K562 (cell line): Measurements from ENCODE around the gene ZNF487. TPM values are rescaled to one million over a fixed set of nuclear protein-coding genes. Genes with fewer than 3 reads are reported as not detected.

ENCODE experiments used
- CAMTA2 ChIP-seq: fragments of 250-450 bp; sonication (Bioruptor Pico); conservative IDR thresholded peaks from 2 replicates; pipeline ENCODE4 v1.5.1; 2022
- DIDO1 ChIP-seq: fragments of 450-650 bp; IDR thresholded peaks from 2 replicates; pipeline ENCODE4 v1.6.1; 2016; ENCODE audit warnings: low read depth, missing biosample characterization, missing genetic modification characterization
- DPF2 ChIP-seq: fragments of 450-650 bp; IDR thresholded peaks from 2 replicates; pipeline ENCODE4 v1.6.1; 2016
- E2F4 ChIP-seq: sonication (generic); formaldehyde crosslinking; IDR thresholded peaks from 2 replicates; pipeline ENCODE4 v1.8.0; 2022; ENCODE audit warnings: mild to moderate bottlenecking, low read depth, missing genetic modification reagents
- GATAD2A ChIP-seq: fragments of 450-650 bp; IDR thresholded peaks from 2 replicates; pipeline ENCODE4 v1.6.1; 2017
- MAX ChIP-seq: sonication (generic); formaldehyde crosslinking; IDR thresholded peaks from 2 replicates; pipeline ENCODE4 v1.9.0; 2022; ENCODE audit warnings: mild to moderate bottlenecking, missing genetic modification reagents
- MYC ChIP-seq, 2 experiments: fragments of 250-450 bp in 1 of 2; sonication (Bioruptor Pico) in 1 of 2; IDR thresholded peaks; 2 replicates each; pipeline versions ENCODE4 v1.5.1 to v1.6.1; 2012 to 2021; ENCODE audit warnings: low read depth in 2 of 2, borderline replicate concordance in 1 of 2, improper control_type of control experiment in 1 of 2, low read length in 1 of 2, mild to moderate bottlenecking in 1 of 2, moderate library complexity in 1 of 2
- NCOA2 ChIP-seq, 2 experiments: fragments of 450-650 bp; IDR thresholded peaks; 2 replicates each; pipeline ENCODE4 v1.6.1; 2018; ENCODE audit warnings: mild to moderate bottlenecking in 2 of 2, moderate library complexity in 1 of 2; ENCODE audit not compliant: partially characterized antibody in 2 of 2
- POLR2H ChIP-seq: IDR thresholded peaks from 2 replicates; pipeline ENCODE4 v1.6.1; 2016; ENCODE audit warnings: missing genetic modification characterization, low read depth, mild to moderate bottlenecking, control low read depth, missing compliant biosample characterization, moderate library complexity
- RBM22 ChIP-seq: fragments of 200-400 bp; formaldehyde crosslinking; IDR thresholded peaks from 2 replicates; pipeline ENCODE4 v1.6.1; 2018; ENCODE audit warnings: low read length, low read depth; ENCODE audit not compliant: poor library complexity, severe bottlenecking
- RHOXF2B ChIP-seq: fragments of 250-450 bp; sonication (Bioruptor Pico); conservative IDR thresholded peaks from 2 replicates; pipeline ENCODE4 v1.5.1; 2021
- SMARCA4 ChIP-seq: fragments of 450-650 bp; IDR thresholded peaks from 2 replicates; pipeline ENCODE4 v1.6.1; 2016
- TEAD4 ChIP-seq, 2 experiments: sonication (generic) in 1 of 2; formaldehyde crosslinking in 1 of 2; IDR thresholded peaks; 2 replicates each; pipeline versions ENCODE4 v1.6.1 to v1.8.0; 2012 to 2022; ENCODE audit warnings: borderline replicate concordance in 1 of 2, inconsistent platforms in 1 of 2, low read length in 1 of 2, mild to moderate bottlenecking in 1 of 2, missing genetic modification reagents in 1 of 2
- TRIM24 ChIP-seq, 2 experiments: fragments of 450-650 bp; IDR thresholded peaks; 2 replicates each; pipeline ENCODE4 v1.6.1; 2016
- XRCC5 ChIP-seq: fragments of 200-400 bp; formaldehyde crosslinking; IDR thresholded peaks from 2 replicates; pipeline ENCODE4 v1.6.1; 2017; ENCODE audit warnings: low read depth, mild to moderate bottlenecking, low read length
- ZBTB5 ChIP-seq: fragments of 450-650 bp; IDR thresholded peaks from 2 replicates; pipeline ENCODE4 v1.6.1; 2017; ENCODE audit warnings: antibody characterized with exemption
- ZNF324 ChIP-seq: fragments of 250-450 bp; sonication (Bioruptor Pico); IDR thresholded peaks from 2 replicates; pipeline ENCODE4 v1.4.0; 2020; ENCODE audit warnings: mild to moderate bottlenecking
- ZNF551 ChIP-seq: fragments of 250-450 bp; sonication (Bioruptor Pico); IDR thresholded peaks from 2 replicates; pipeline ENCODE4 v1.5.0; 2021; ENCODE audit warnings: mild to moderate bottlenecking, moderate library complexity
- ZNF655 ChIP-seq: fragments of 250-450 bp; sonication (Bioruptor Pico); IDR thresholded peaks from 2 replicates; pipeline ENCODE4 v1.5.0; 2021
- polyA plus RNA-seq, 8 experiments: library from polyadenylated mRNA; depleted of rRNA in 4 of 8; stranded (reverse) in 5 of 8; unstranded in 3 of 8; fragments of >200 nt; fragmentation: Nextera tagmentation in 2 of 8; fragmentation: Illumina TruSeq in 1 of 8; extraction: Ambion mirVana in 2 of 8; extraction: Trizol in 1 of 8; gene quantifications; 2 replicates each; pipeline versions ENCODE4 v1.2.1 to v1.2.3, GENCODE V29; 2011 to 2014; ENCODE audit warnings: inconsistent platforms in 1 of 8, missing spikeins in 1 of 8
- total RNA-seq, 7 experiments: library from RNA; depleted of rRNA in 6 of 7; stranded (reverse); fragments of >200 nt in 6 of 7; fragmentation: Illumina TruSeq in 2 of 7; extraction: Trizol in 2 of 7; gene quantifications; 2 replicates each; pipeline versions ENCODE4 v1.2.1 to v1.2.3, GENCODE V29; 2011 to 2021; ENCODE audit warnings: low replicate concordance in 1 of 7
- TF ChIP-seq, protein P1 (sequence below): fragments of 450-650 bp; IDR thresholded peaks from 2 replicates; pipeline ENCODE4 v1.6.1; 2017; ENCODE audit warnings: mild to moderate bottlenecking, moderate library complexity
- TF ChIP-seq, protein P2 (sequence below): sonication (generic); formaldehyde crosslinking; IDR thresholded peaks from 2 replicates; pipeline ENCODE4 v1.8.1; 2022; ENCODE audit warnings: missing genetic modification reagents

The ZNF487 gene
- total and polyA plus RNA-seq, 9 of the 15 experiments (the other 6 are each of a cell fraction or from before 2014, with no cell fraction given) = 1.9 to 6.5 (median 4.2) TPM

- TF ChIP-seq ZBTB5 (no peak), MYC (IDR thresholded peaks at IDR 0.05; ENCODE audit: low read depth, low read length) (peak; percentile 60; the same call in 1 of the 2 replicates), MYC (CRISPR knock-in tag; IDR thresholded peaks at IDR 0.05; ENCODE audit: borderline replicate concordance, low read depth) (no peak), SMARCA4 (peak; percentile 63), ZNF551 (CRISPR knock-in tag) (no peak), DPF2 (peak; percentile 83), RHOXF2B (CRISPR knock-in tag) (no peak), MAX (CRISPR knock-in tag) (no peak), DIDO1 (tag) (no peak), POLR2H (tag) (0 out of 2 replicates have a peak, but pooled peaks have one; percentile 13), NCOA2 (IDR thresholded peaks at IDR 0.05; ENCODE audit: partially characterized antibody in 2 of 2) (no peak), ZNF324 (CRISPR knock-in tag) (no peak), TRIM24 (IDR thresholded peaks at IDR 0.05) (peak in 1 of 2 experiments; percentile 37; a peak in 1 of 4 replicates), E2F4 (CRISPR knock-in tag) (no peak), ZNF655 (CRISPR knock-in tag) (no peak), TEAD4 (IDR thresholded peaks at IDR 0.05; ENCODE audit: low read length) (peak; percentile 62; the same call in 1 of the 2 replicates), TEAD4 (CRISPR knock-in tag; IDR thresholded peaks at IDR 0.05; ENCODE audit: borderline replicate concordance) (no peak), XRCC5 (no peak), CAMTA2 (CRISPR knock-in tag) (no peak), RBM22 (no peak), GATAD2A (no peak; the same call in 1 of the 2 replicates)
- TF ChIP-seq, protein P1, sequence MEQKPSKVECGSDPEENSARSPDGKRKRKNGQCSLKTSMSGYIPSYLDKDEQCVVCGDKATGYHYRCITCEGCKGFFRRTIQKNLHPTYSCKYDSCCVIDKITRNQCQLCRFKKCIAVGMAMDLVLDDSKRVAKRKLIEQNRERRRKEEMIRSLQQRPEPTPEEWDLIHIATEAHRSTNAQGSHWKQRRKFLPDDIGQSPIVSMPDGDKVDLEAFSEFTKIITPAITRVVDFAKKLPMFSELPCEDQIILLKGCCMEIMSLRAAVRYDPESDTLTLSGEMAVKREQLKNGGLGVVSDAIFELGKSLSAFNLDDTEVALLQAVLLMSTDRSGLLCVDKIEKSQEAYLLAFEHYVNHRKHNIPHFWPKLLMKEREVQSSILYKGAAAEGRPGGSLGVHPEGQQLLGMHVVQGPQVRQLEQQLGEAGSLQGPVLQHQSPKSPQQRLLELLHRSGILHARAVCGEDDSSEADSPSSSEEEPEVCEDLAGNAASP = no peak
- TF ChIP-seq, protein P2, sequence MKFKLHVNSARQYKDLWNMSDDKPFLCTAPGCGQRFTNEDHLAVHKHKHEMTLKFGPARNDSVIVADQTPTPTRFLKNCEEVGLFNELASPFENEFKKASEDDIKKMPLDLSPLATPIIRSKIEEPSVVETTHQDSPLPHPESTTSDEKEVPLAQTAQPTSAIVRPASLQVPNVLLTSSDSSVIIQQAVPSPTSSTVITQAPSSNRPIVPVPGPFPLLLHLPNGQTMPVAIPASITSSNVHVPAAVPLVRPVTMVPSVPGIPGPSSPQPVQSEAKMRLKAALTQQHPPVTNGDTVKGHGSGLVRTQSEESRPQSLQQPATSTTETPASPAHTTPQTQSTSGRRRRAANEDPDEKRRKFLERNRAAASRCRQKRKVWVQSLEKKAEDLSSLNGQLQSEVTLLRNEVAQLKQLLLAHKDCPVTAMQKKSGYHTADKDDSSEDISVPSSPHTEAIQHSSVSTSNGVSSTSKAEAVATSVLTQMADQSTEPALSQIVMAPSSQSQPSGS (CRISPR knock-in tag) = no peak
Observed at GRCh38 chr10:43415544-43415943, 21.4 kb upstream of the ZNF487 start (continued).
